Posterior vena cava (tissue), 2 donors: ENCODE results near the gene LRRC46. TPM values are rescaled to one million over a fixed set of nuclear protein-coding genes. Genes with fewer than 3 reads are reported as not detected.

Source experiments
- DNase-seq: peaks from one replicate; pipeline ENCODE4 v3.0.0-alpha.2; 2020; ENCODE audit warnings: low spot score
- intact Hi-C, 2 donors: fragments of 100-400 bp; cut with DNase I; formaldehyde crosslinking; loops; one replicate each; pipeline versions ENCODE4 v1.14.1 to v1.14.2; 2022 to 2023
- total RNA-seq, 2 donors: library from RNA; stranded (reverse); fragmentation: NEBNext Ultra II Directional; extraction: Animal tissue kit (Norgen Biotek cat#: 25700); gene quantifications; one replicate each; pipeline ENCODE4 v1.2.1, GENCODE V29; 2021
- donor health status: DM: yes; HTN: yes; CAD: no.
- donor health status: DM: yes; HTN: yes; CAD: no.

LRRC46 gene
- total RNA-seq, 2 donors from 2014 or later = not detected

DNA sequence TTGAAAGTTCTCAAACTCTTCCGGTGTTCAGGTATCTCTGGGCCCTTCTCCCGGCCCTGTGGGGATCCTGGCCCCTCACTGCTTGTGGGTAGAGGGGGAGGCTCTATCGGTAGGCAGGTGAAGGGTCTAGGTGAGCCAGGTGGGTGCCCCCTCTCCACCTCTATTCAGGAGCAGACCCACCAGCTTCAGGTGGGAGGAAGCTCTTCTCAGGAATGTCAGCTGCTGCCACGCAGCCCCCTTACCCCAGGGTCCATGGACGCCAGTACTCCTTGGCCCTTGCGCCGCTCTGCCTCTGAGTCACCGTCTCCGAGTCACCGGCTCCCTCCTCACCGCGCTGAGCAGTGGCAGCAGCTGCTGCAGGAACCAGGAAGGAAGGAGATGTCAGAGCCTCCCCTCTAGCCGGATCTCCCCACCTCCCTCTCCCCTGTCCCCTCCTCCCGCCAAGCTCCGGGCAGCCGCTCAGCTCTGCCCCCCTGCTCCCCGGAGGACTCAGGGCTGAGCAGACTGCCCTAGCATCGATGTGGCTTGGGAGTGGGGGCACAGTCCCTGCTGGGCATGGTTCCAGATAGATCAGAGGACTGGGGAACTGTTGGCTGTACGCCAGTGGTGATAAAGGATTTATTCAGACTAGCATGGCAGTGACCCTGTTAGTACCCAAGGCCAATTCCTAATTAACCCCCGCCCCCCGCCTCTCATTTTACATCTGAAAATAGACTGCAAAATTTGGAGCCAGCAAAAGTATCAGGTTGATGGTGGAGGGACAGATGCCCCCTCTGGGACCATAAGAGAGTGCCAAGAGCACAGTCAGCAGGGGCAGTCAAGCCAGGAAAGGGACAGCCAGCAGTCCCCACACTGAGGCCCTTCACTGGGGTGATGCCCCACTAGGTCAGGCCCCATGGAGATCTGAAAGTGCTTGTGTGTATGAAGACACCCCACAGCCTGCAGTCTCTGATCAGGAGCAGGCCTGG lies 9.8 kb upstream of the LRRC46 start, which contains the start of gene OSBPL7:
OSBPL7 (minus strand) TSS at position 371 of the 968 bp plus-strand sequence. CDS start 1,516 bp downstream, outside the sequence.
- intact Hi-C loops = no loop called here
- DNase-seq = peak; percentile 93

DNA sequence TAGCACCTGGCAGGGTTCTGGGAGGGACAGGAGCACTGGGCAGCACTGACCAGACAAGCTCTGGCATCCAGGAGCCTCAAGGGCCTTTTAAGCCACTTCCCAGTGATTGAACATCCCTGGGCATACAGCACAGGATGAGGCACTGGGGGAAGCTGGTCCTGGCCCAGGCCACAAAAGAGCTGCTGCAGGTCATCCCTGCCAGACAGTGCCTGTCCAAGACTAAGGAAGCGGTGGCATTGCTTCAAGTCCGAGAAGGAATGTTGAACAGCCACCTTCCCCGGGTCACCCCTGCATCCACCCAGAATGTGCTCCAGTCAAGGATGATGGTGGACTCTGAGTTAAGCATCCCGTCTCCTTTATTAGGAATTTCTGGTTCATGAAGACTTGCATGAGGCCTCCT lies 8.7 kb upstream of the LRRC46 start:
- intact Hi-C loops = no loop called here
- no peak for DNase-seq

DNA sequence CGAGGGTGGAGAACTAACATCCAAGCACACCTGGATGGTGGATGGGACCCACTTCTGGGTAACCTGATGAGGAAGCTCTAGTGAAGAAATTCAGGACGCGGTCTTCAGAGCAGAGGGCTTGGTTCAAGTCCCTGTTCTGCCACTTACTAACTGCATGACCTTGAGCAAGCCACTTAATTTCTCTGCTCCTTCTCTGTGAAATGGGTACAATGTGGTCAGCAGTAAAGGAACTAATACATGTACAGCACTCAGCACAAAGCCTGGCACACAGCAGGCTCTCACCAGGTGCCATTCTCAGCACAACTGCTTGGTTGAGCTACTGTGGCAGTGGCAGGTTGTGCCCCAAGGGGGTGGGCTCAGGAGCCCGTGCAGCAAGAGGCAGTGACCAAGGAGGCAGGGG lies 8.0 kb upstream of the LRRC46 start:
- intact Hi-C loops = no loop called here
- no peak for DNase-seq

DNA sequence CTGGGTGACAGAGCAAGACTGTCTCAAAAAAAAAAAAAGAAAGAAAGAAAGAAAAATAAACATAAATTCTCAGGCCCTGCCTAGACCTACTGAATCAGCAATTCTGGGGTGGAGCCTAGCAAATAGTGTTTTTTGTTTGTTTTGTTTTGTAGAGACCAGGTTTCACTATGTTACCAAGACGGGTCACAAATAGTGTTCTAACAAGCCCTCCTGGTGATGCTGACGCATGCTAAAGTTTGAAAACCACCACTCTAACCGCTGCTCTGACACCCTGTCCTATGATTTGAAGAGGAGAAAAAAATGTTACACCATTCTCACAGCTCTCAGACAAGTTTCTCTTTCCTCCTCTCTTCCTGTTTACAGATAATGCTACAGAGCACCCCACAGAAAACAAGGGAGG lies 1.6 kb upstream of the LRRC46 start:
- DNase-seq = no peak
- intact Hi-C loops = no loop called here

DNA sequence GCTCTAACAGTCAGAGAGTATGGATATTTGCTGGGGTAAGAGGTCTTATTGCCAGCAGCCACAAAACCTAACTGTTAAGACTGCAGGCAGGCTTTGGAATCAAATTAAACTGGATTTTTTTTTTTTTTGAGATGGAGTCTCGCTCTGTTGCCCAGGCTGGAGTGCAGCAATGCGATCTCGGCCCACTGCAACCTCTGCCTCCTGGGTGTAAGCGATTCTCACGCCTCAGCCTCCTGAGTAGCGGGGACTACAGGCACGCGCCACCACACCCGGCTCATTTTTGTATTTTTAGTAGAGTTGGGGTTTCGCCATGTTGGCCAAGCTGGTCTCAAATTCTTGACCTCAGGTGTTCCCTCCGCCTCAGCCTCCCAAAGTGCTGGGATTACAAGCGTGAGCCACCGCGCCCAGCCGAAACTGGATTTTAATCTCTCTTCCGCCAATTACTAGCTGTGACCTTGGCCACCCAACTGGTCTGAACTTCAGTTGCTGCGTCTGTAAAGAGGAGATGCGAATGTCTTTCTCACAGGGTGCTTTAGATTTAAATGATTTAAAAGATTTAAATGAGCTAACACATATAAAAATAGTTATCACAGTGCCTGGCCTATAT lies 971 bp upstream of the LRRC46 start:
- intact Hi-C loops = no loop called here
- no peak for DNase-seq

DNA sequence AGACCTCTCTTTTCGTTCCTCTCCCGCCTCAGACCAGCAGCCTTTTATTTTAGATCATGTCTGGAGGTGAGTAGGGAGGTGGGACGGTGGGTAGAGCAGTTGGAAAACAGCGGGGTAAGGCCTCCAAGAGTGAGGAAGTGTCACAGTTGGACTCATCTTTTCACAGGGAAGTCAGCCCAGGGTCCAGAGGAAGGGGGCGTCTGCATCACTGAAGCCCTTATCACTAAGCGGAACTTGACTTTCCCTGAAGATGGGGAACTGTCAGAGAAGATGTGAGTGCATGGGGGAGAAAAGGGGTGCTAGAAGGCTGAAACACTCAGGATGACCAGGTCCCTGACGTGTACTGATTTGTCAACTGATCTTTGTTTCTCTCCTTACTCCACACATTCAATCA lies 461 bp downstream of the LRRC46 start:
- DNase-seq = no peak
- intact Hi-C loops = no loop called here

DNA sequence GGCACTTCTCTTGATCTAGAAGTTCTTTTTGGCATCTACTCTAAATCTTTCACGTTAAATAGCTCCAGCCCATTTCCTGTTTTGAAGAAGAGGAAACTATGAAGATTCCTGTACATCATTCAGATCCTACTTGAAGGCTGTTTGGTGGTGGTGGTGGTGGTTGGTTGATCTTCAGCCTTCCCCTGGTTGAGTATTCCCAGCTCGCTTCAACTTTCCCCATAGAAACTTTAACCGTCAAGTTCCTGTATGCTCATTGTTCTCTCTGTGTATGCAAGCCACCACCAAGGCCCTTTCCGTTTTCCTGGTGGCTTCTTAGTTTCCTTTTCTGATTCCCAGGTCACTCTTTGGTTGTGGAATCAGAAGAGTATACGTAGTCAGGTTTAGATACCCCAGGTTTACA lies 3.3 kb downstream of the LRRC46 start:
- intact Hi-C loops = no loop called here
- DNase-seq = no peak

DNA sequence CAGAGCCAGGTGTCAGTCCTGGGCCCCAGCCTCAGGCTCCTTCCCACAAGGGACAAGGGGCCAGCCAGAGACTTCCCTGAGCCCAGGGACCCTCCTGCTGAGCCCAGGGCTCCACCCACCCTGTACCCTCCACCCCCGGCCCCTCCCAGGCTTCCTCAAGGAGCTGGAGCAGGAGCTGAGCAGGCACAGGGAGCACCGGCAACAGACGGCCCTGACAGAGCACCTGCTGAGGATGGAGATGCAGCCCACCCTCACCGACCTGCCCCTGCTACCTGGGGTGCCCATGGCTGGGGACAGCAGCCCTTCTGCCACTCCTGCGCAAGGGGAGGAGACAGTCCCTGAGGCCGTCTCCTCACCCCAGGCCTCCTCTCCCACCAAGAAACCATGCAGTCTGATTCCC lies 5.1 kb downstream of the LRRC46 start:
- peak; percentile 76 for DNase-seq
- intact Hi-C loops = no loop called here

DNA sequence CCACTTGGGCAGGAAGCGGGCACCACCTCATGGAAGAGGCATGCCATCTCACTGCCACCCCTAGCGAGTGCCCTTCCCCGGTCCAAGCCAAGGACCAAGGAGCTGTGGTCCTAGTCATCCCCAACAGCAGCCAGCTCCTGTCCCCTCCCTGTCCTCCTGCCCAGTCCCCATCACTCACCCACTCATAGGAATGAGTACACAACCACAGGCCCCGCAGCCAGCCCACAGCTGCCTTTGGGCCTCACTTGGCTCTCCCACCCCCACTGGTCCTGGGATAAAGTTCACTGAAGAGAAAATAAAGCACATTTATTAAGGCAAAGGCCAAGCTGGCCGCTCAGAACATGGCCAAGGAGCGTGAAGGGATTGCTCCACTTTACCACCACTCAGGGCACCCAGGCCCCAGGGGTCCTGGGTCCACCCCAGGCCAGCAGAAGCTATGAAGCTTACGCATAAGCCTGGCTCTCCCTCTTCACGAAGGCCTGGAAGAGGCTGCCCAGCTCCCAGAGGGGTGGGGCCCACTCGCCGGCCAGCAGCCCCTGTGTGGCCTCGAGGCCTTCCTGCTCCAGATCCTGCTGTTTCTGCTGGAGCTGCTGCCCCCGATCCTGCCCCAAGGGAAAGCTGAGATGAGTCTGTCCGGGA lies 6.0 kb downstream of the LRRC46 start:
- DNase-seq = peak; percentile 73

DNA sequence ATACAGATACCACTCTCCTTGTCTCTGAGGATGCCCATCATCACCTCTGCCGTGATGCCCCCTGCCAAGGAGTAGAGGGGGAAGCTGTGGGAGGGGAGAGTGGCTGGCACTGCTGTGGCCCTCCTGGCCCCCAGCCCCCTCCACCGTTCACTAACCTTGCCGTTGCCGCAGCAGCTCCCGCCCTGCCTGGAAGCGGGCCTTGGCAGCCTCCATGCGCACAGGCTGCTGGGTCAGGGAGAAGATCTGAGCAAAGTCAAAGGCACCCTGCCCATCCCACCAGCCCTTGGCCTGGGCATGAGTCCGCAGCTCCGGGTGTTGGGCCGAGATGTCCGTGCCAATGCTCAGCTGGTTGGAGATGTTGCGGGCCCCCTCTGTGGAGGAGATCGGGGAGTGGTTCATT lies 7.2 kb downstream of the LRRC46 start:
- no peak for DNase-seq
- intact Hi-C loops = loop anchor here in 1 of 2 donors (2.0 kb wide), 1 partner anchor 52 kb away; no protein-coding TSS in a partner anchor

More for the DNA sequence above, 6.0 kb downstream of the LRRC46 start:
- intact Hi-C loops = loop anchor here in 1 of 2 donors (2.0 kb wide), 1 partner anchor 53 kb away; no protein-coding TSS in a partner anchor

DNA sequence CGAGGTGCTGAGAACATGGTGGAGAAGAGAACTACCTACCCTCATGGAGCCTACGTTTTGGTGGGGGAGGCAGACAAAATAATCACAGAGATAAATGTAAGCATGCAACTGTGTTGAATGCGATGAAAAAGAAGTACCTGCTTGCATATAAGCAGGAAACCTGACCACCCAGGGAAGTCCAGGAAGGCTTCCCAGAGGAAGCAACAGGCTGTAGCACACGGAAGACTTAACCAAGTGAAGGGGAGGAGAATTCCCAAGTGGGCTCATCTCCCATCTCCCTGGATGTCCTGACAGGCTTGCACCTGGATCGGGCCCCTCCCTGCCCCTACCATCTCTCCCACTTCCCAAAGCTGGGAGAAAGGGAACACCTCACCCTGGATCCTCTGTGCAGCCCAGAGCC lies 7.6 kb downstream of the LRRC46 start:
- DNase-seq = no peak
- intact Hi-C loops = loop anchor here in 1 of 2 donors (2.0 kb wide), 1 partner anchor 52 kb away; no protein-coding TSS in a partner anchor

DNA sequence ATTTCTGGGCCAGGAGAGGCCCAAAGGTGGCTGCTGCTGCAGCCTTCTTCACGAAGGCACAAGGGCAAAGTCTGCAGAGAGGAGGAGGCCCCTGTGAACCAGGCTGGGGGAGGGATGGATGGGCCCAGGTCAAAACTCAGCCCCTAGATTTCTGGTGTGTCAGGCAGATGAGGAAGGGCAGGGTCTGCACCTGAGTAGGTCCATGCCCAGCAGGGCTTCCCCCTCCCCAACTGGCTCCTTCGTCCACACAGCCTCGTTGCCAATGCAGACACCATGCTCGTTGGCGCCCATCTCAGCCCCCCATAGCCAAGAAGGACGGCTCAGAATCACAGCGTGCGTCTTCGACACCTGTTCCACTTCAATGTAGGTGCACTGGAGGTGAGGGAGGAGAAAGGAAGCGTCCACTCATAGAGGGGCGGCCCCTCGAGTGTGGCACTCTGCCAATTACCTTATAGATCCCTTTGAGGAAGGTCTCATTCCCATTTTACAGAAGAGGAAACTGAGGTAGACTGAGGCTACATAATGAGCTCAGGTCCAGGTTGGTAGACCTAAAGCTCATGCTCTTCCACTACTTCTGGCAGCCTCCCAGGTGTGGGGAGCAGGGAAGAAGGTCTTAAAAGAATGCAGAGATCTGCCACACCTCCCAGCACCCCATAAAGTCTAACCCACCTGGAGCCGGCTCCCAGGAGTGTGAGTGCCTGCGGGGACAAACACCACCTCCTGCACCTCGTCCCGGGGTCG lies 8.7 kb downstream of the LRRC46 start:
- no peak for DNase-seq
- intact Hi-C loops = loop anchor here (2.0 to 10.0 kb wide), 2 partner anchors 49 to 125 kb away; no protein-coding TSS in a partner anchor

DNA sequence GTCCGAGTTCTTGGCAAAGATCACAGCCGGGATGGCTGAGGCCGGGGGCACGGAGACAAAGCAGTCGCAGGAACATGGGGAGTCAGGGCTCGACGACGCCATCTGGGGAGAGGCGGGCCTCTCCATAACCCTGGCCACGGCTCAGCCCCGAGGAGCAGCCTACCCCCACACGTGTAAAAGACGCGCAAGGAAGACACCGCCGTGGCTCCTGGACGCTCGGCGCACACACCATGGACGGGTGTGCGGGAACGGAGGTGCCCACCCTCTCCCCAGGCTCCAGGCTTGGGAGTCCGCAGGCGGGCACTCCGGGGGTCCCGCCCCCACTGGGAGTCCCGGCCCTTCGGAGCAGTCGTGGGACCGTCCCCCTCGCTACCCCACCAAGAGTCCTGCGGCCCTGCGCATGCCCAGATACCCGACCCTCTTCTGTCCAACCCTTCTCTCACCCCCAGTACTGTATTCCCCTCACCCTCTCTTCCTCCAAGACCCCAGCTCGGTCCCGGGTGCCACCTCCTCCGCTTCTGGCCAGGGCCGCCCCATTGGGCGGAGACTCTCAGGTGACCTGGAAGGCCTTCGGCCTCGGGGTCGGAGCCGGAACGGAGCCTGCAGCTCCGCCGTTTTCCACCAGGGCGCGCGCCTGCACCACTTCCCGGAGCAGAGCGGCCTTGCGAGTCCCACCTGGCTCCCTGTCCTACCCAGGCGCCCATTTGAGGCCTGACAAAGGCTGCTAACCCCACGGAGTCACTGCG lies 9.4 kb downstream of the LRRC46 start, which contains the start of gene SCRN2:
SCRN2 (minus strand) TSS at position 532 of the 746 bp plus-strand sequence; CDS start at position 102, 430 bp downstream.
- DNase-seq = peak; percentile 97
- intact Hi-C loops = loop anchor here (2.0 to 10.0 kb wide), 2 partner anchors 48 to 124 kb away; no protein-coding TSS in a partner anchor

DNA sequence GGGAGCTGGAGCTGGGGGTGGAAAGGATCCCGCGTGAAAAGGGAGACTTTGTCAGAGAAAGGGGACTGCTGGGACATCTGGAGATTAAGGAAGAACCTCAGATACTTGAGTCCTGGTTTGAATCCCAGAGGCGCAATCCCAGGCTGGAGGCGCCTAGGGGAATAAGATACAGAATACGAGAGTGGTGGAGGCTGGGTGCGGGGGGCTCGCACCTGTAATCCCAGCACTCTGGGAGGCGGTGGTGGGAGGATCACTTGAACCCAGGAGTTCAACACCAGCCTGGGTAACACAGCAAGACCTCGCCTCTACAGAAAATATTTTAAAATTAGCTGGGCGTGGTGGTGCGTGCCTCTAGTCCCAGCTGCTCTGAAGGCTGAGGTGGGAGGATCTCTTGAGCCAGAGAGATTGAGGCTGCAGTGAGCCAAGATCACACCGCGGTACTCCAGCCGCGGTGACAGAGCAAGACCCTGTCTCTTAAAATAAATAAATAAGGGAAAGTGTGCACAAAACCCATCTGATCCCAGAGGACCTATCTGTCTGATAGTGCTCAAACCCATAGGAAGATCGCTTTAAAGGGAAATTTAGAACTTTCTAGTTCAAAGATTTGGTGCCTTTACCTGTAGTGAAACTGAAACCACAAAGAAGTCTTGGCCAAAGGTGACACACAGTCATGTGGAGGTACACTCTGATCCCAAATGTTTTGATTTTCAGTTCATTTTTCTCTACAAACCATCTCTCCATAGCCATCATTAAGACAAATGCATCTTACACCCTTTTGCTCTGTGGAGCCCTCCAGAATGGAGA lies 10.2 kb downstream of the LRRC46 start:
- intact Hi-C loops = loop anchor here (2.0 to 10.0 kb wide), 2 partner anchors 47 to 123 kb away; no protein-coding TSS in a partner anchor
- no peak for DNase-seq

DNA sequence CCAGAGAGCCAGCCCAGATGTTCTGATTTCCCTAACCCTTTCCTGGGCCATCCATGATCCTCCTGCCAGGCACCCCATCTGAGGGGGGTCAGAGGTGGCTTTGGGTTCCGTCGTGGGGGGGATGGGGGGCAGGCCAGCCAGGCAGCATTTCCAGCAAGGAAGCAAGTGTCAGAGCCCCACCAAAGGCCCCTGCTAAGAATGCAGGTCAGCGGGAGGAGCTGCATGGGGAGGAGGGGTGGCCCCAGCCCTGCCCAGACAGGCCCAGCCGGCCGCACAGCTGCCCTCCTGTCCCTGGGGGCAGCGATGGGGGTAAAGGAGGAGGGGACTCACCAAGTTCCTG lies 11.9 kb downstream of the LRRC46 start:
- no peak for DNase-seq
- intact Hi-C loops = loop anchor here in 1 of 2 donors (10.0 kb wide), 1 partner anchor 121 kb away; no protein-coding TSS in a partner anchor

DNA sequence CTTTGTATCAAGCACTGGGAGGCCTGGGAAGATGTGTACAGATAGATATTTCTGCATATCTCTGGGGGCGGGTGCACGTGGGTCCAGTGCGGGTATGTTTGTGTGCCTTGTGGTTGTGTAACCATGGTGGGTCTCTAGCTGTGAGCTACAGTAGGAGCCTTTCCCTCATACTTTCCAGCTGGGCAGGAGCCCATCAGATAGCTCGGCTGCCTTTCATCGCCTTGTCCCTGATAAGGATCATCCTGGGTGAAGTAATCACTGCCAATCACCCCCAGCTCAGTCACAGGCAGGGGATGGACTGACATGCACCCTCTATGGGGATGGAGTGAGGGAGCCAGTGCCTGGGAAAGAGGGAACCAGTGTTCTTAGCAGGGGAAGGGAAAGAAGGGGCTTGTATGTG lies 12.8 kb downstream of the LRRC46 start:
- intact Hi-C loops = loop anchor here in 1 of 2 donors (2.0 to 10.0 kb wide), 2 partner anchors 45 to 121 kb away; no protein-coding TSS in a partner anchor
- DNase-seq = no peak
